HepG2 (cell line): ENCODE results near the gene LSM12. TPM values are rescaled to one million over a fixed set of nuclear protein-coding genes. Genes with fewer than 3 reads are reported as not detected.

ENCODE experiments used
- ARID5B ChIP-seq: IDR thresholded peaks from 2 replicates; pipeline ENCODE4 v1.4.0; 2020; ENCODE audit warnings: mild to moderate bottlenecking, missing genetic modification reagents
- DMAP1 ChIP-seq: IDR thresholded peaks from 2 replicates; pipeline ENCODE4 v1.6.1; 2016
- ERF ChIP-seq: IDR thresholded peaks from 2 replicates; pipeline ENCODE4 v1.6.1; 2018; ENCODE audit warnings: missing biosample characterization, missing genetic modification reagents
- MEF2D ChIP-seq: sonication (generic); formaldehyde crosslinking; IDR thresholded peaks from 2 replicates; pipeline ENCODE4 v1.5.1; 2020; ENCODE audit warnings: mild to moderate bottlenecking, missing genetic modification reagents
- MEIS2 ChIP-seq: sonication (generic); formaldehyde crosslinking; IDR thresholded peaks from 2 replicates; pipeline ENCODE4 v1.9.0; 2021; ENCODE audit warnings: mild to moderate bottlenecking, missing genetic modification reagents
- MIXL1 ChIP-seq: IDR thresholded peaks from 2 replicates; pipeline ENCODE4 v1.6.1; 2016
- NFYC ChIP-seq: IDR thresholded peaks from 2 replicates; pipeline ENCODE4 v1.6.1; 2016; ENCODE audit warnings: missing genetic modification reagents, missing compliant biosample characterization
- PCBP2 ChIP-seq: fragments of 200-400 bp; formaldehyde crosslinking; optimal IDR thresholded peaks from 2 replicates; pipeline ENCODE3; 2018; ENCODE audit warnings: low read length, low read depth; ENCODE audit not compliant: poor library complexity, severe bottlenecking
- RCOR2 ChIP-seq: IDR thresholded peaks from 2 replicates; pipeline ENCODE4 v1.6.1; 2016; ENCODE audit warnings: missing biosample characterization, missing genetic modification reagents
- SKIL ChIP-seq: sonication (generic); formaldehyde crosslinking; IDR thresholded peaks from 2 replicates; pipeline ENCODE4 v1.8.0; 2022; ENCODE audit warnings: missing genetic modification reagents, mild to moderate bottlenecking, moderate library complexity, borderline replicate concordance
- SSRP1 ChIP-seq: IDR thresholded peaks from 2 replicates; pipeline ENCODE4 v1.6.1; 2016; ENCODE audit warnings: control low read depth
- THYN1 ChIP-seq: sonication (generic); formaldehyde crosslinking; IDR thresholded peaks from 2 replicates; pipeline ENCODE4 v1.8.1; 2023; ENCODE audit warnings: low read depth, mild to moderate bottlenecking, moderate library complexity, missing genetic modification reagents, borderline replicate concordance
- ZKSCAN1 ChIP-seq: fragments of 150-350 bp; IDR thresholded peaks from 2 replicates; pipeline ENCODE4 v1.6.1; 2014; ENCODE audit warnings: low read length
- ZNF280B ChIP-seq: sonication (generic); formaldehyde crosslinking; IDR thresholded peaks from 2 replicates; pipeline ENCODE4 v1.5.0; 2020; ENCODE audit warnings: missing genetic modification reagents, mild to moderate bottlenecking, borderline replicate concordance
- ZNF513 ChIP-seq: sonication (generic); formaldehyde crosslinking; conservative IDR thresholded peaks from 2 replicates; pipeline ENCODE4 v1.5.0; 2020; ENCODE audit warnings: missing genetic modification reagents
- ZNF549 ChIP-seq: sonication (generic); formaldehyde crosslinking; IDR thresholded peaks from 2 replicates; pipeline ENCODE4 v1.5.0; 2020; ENCODE audit warnings: missing genetic modification reagents
- ZNF605 ChIP-seq: sonication (generic); formaldehyde crosslinking; IDR thresholded peaks from 2 replicates; pipeline ENCODE4 v1.8.0; 2022; ENCODE audit warnings: mild to moderate bottlenecking, missing genetic modification reagents
- ZNF660 ChIP-seq: sonication (generic); formaldehyde crosslinking; IDR thresholded peaks from 2 replicates; pipeline ENCODE4 v1.5.1; 2020; ENCODE audit warnings: mild to moderate bottlenecking, low read depth, missing genetic modification reagents, borderline replicate concordance
- ZNF710 ChIP-seq: sonication (generic); formaldehyde crosslinking; IDR thresholded peaks from 2 replicates; pipeline ENCODE4 v1.5.0; 2020; ENCODE audit warnings: mild to moderate bottlenecking, missing genetic modification reagents, borderline replicate concordance
- polyA plus RNA-seq, 8 experiments: library from polyadenylated mRNA; depleted of rRNA in 3 of 8; stranded (reverse) in 7 of 8; unstranded in 1 of 8; fragments of >200 nt; fragmentation: Illumina TruSeq in 4 of 8; extraction: Trizol in 4 of 8; gene quantifications; 2 replicates each; pipeline versions ENCODE4 v1.2.1 to v1.2.3, GENCODE V29; 2011 to 2016; ENCODE audit warnings: low read depth in 4 of 8, missing spikeins in 1 of 8, mixed read lengths in 1 of 8; ENCODE audit not compliant: insufficient read depth in 1 of 8
- total RNA-seq, 5 experiments: library from RNA; depleted of rRNA; stranded (reverse); fragments of >200 nt; fragmentation: Illumina TruSeq; extraction: Trizol; gene quantifications; 2 replicates each; pipeline ENCODE4 v1.2.3, GENCODE V29; 2016; ENCODE audit warnings: low read depth in 1 of 5

Gene LSM12
- total and polyA plus RNA-seq, 2 of the 13 experiments (the other 11 are each of a cell fraction or from before 2014, with no cell fraction given) = 52.8 to 55.7 TPM

GRCh38 chr17:44070455-44071197 is 4.2 kb upstream of the LSM12 start, which contains the start of gene G6PC3 (continued):
- TF ChIP-seq MEIS2 = peak; percentile 97
- peak; percentile 8 for TF ChIP-seq PCBP2
- peak; percentile 97 for TF ChIP-seq ZNF280B (CRISPR knock-in tag)
- peak; percentile 79 for TF ChIP-seq ARID5B (CRISPR knock-in tag)
- TF ChIP-seq ZNF513 (CRISPR knock-in tag) = no peak
- TF ChIP-seq ZNF660 (CRISPR knock-in tag) = no peak
- TF ChIP-seq ZNF549 = no peak
- peak; percentile 30; the same call in 1 of the 2 replicates for TF ChIP-seq SSRP1 (CRISPR knock-in tag)
- TF ChIP-seq ZKSCAN1 = no peak; the same call in 1 of the 2 replicates
- peak; percentile 85; the same call in 1 of the 2 replicates for TF ChIP-seq ZNF710 (CRISPR knock-in tag)
- TF ChIP-seq RCOR2 (CRISPR knock-in tag) = peak; percentile 63
- peak; percentile 83; the same call in 1 of the 2 replicates for TF ChIP-seq THYN1 (CRISPR knock-in tag)
- TF ChIP-seq MIXL1 (CRISPR knock-in tag) = peak; percentile 86
- TF ChIP-seq ZNF605 (CRISPR knock-in tag) = peak; percentile 98
- TF ChIP-seq SKIL (CRISPR knock-in tag) = peak; percentile 68; the same call in 1 of the 2 replicates
- peak; percentile 59 for TF ChIP-seq NFYC
- TF ChIP-seq DMAP1 (CRISPR knock-in tag) = peak; percentile 100
- peak; percentile 97 for TF ChIP-seq MEF2D (CRISPR knock-in tag)
- TF ChIP-seq ERF (CRISPR knock-in tag) = peak; percentile 98
